Endothelial cell (in vitro differentiated cells): ENCODE results near the gene ZNF584. TPM values are rescaled to one million over a fixed set of nuclear protein-coding genes. Genes with fewer than 3 reads are reported as not detected.

Experiments
- DNase-seq: peaks from one replicate; pipeline ENCODE4 v3.0.0; 2021; ENCODE audit warnings: low spot score
- H3K27ac Mint-ChIP-seq: one replicate; pipeline ENCODE4 v1.8.0; 2021; ENCODE audit warnings: mixed read lengths, inconsistent platforms; ENCODE audit not compliant: unreplicated experiment
- H3K27me3 Mint-ChIP-seq: one replicate; pipeline ENCODE4 v1.8.0; 2021; ENCODE audit warnings: mild to moderate bottlenecking, moderate library complexity, mixed read lengths, inconsistent platforms; ENCODE audit not compliant: unreplicated experiment
- H3K36me3 Mint-ChIP-seq: one replicate; pipeline ENCODE4 v1.8.0; 2021; ENCODE audit warnings: mild to moderate bottlenecking, low read depth, mixed read lengths, inconsistent platforms; ENCODE audit not compliant: unreplicated experiment
- H3K4me1 Mint-ChIP-seq: one replicate; pipeline ENCODE4 v1.8.0; 2021; ENCODE audit warnings: mild to moderate bottlenecking, mixed read lengths, inconsistent platforms; ENCODE audit not compliant: unreplicated experiment
- H3K4me3 Mint-ChIP-seq: one replicate; pipeline ENCODE4 v1.8.0; 2021; ENCODE audit warnings: mild to moderate bottlenecking, mixed read lengths, inconsistent platforms; ENCODE audit not compliant: unreplicated experiment
- H3K9me3 Mint-ChIP-seq: one replicate; pipeline ENCODE4 v1.8.0; 2021; ENCODE audit warnings: mixed read lengths, inconsistent platforms; ENCODE audit not compliant: unreplicated experiment
- total RNA-seq: library from RNA; stranded (reverse); fragmentation: NEBNext Ultra II Directional; extraction: Animal tissue kit (Norgen Biotek cat#: 25700); gene quantifications from one replicate; pipeline ENCODE4 v1.2.1, GENCODE V29; 2021; ENCODE audit not compliant: unreplicated experiment
- TF ChIP-seq, protein P1 (sequence below): fragments of 200-600 bp; sonication (generic); IDR thresholded peaks from one replicate; pipeline ENCODE4 v1.5.0; 2021; ENCODE audit warnings: antibody characterized with exemption; ENCODE audit not compliant: unreplicated experiment

ZNF584 gene
- total RNA-seq, 1 donor from 2014 or later, result 6.0 TPM

DNA sequence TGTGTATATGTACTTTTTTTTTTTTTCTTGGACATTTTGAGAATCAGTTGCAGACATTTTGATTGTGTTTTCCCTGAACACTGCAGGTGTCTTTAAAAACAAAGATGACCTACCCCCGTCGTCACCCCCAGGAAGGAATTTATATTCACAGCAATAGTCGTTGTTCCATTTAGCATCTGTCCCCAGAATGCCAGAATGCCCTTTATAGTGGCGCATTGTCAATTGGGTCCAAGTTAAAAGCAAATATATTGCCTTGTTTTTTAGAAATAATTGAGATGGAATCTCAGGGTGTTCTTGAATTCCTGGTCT, 14.8 kb upstream of the ZNF584 start:
- no peak overlapping the region for H3K27ac Mint-ChIP-seq
- peaks cover 8% of the 10 kb centered on the region for H3K27me3 Mint-ChIP-seq
- no peak for DNase-seq
- H3K4me1 Mint-ChIP-seq, result no peaks in the 10 kb centered on the region
- H3K36me3 Mint-ChIP-seq, result peaks cover 30% of the 10 kb centered on the region
- H3K4me3 Mint-ChIP-seq, result peak overlapping the region; percentile 54
- TF ChIP-seq, protein P1, sequence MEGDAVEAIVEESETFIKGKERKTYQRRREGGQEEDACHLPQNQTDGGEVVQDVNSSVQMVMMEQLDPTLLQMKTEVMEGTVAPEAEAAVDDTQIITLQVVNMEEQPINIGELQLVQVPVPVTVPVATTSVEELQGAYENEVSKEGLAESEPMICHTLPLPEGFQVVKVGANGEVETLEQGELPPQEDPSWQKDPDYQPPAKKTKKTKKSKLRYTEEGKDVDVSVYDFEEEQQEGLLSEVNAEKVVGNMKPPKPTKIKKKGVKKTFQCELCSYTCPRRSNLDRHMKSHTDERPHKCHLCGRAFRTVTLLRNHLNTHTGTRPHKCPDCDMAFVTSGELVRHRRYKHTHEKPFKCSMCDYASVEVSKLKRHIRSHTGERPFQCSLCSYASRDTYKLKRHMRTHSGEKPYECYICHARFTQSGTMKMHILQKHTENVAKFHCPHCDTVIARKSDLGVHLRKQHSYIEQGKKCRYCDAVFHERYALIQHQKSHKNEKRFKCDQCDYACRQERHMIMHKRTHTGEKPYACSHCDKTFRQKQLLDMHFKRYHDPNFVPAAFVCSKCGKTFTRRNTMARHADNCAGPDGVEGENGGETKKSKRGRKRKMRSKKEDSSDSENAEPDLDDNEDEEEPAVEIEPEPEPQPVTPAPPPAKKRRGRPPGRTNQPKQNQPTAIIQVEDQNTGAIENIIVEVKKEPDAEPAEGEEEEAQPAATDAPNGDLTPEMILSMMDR, result no peak
- H3K9me3 Mint-ChIP-seq, result no peaks in the 10 kb centered on the region

DNA sequence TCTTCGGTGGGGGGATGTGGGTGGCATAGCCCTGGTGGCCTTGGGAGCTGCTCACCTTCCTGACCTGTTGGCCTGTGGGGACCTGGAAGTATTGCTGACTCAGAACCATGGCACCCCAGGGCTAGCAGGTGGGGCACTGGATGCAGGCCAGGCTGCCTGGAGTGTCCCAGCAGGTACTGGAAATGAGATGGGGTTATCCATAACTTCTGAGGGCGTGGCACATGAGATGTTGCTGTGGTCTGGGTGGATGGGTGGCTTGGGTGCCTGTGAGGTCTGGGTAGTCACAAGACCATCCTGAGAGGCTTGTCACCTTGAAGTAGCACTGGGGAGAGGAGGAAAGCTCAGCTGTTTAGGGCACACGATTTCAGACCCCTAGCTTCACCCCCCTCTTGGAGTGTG, 13.6 kb upstream of the ZNF584 start:
- H3K27ac Mint-ChIP-seq, result peak overlapping the region; percentile 73

DNA sequence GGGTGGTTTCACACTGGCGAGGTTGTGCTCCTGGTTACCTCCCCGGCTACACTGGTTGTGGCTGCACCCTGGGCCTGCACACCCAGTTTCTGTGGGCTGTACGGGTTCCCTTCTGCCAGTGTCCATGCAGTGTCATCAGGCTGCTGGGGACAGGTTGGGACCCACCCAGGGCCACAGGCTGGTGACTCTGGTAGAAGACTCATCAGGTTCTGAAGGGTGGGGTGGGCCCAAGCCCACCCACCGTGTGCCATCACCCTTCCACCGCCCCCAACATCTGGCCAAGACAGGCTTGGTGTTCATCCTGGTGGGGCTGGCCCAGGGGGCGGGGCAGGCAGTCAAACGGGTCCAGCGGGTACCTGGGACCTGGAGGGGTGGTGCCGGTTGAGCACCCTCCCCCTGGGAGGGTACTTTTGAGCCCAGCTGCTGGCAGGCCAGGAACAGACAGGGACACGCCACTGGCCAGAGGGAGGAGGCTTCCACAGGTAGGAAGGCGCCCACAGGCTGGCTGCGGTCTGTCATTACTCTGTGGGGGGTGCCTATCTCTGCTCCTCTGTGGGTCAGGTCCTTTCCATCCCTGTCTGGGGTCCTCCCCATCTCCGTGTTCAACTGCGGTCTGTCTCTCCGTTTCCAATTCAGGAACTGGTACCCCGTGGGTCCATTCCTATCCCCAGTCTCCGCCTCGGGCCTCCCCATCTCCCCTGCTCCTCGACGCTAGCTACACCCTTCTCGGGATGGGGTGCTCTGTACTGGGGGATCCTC, 13.1 kb upstream of the ZNF584 start, which contains the start of gene RNF225:
RNF225 (plus strand) TSS at position 437 of the 759 bp plus-strand sequence. CDS start 434 bp downstream, outside the sequence.
- H3K4me3 Mint-ChIP-seq, result peak within 1 kb of the TSS; percentile 69
- H3K36me3 Mint-ChIP-seq, result peaks cover 23% of the 10 kb centered on the region
- peaks cover 2% of the 10 kb centered on the region for H3K4me1 Mint-ChIP-seq
- peaks cover 10% of the 10 kb centered on the region for H3K27me3 Mint-ChIP-seq
- no peak for DNase-seq
- H3K27ac Mint-ChIP-seq, result peak within 1 kb of the TSS; percentile 73
- TF ChIP-seq, protein P1, result no peak
- no peaks in the 10 kb centered on the region for H3K9me3 Mint-ChIP-seq

More for the DNA sequence above, 13.6 kb upstream of the ZNF584 start:
- Mint-ChIP-seq H3K4me3 (peak overlapping the region; percentile 69), H3K9me3 (no peaks in the 10 kb centered on the region), H3K4me1 (no peaks in the 10 kb centered on the region), H3K27me3 (peaks cover 10% of the 10 kb centered on the region), H3K36me3 (peaks cover 23% of the 10 kb centered on the region)
- TF ChIP-seq, protein P1, result no peak
- DNase-seq, result no peak

DNA sequence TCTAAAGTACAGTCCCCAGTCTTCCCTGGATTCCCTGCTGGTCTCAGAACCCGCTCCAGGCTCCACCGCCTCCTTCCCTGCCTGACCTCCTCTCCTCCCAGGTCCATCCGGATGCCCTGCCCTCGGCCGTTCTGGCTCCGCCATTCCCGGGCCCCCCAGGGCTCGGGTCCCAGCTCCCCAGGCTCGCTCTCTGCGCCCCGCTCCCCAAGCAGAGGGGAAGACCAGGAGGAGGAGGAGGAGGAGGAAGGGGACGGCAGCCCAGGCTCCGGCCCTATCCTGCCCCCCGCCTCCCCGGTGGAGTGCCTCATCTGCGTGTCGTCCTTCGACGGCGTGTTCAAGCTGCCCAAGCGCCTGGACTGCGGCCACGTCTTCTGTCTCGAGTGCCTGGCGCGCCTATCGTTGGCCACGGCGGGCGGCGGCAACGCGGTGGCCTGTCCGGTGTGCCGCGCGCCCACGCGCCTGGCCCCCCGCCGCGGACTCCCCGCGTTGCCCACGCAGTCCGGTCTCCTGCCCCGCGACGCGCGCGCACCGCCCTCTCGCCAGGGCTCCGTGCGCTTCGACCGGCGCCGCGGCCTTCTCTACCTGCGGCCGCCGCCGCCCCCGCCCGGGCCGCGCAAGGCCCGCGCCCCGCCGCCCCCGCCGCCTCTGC, 12.3 kb upstream of the ZNF584 start:
- Mint-ChIP-seq H3K27ac (no peak overlapping the region), H3K36me3 (peaks cover 19% of the 10 kb centered on the region), H3K4me1 (peaks cover 4% of the 10 kb centered on the region), H3K9me3 (no peaks in the 10 kb centered on the region), H3K4me3 (no peak overlapping the region), H3K27me3 (peaks cover 10% of the 10 kb centered on the region)
- TF ChIP-seq, protein P1, result no peak
- DNase-seq, result no peak
